IMR-90 (cell line): ENCODE data around the gene ZMYM4. TPM values are rescaled to one million over a fixed set of nuclear protein-coding genes. Genes with fewer than 3 reads are reported as not detected.

ENCODE experiments used
- ATAC-seq: fragments of 200-7000 bp; cut with Tn5 transposase; 2 replicates; pipeline ENCODE4 v1.9.1; 2020; ENCODE audit warnings: low read depth, mild to moderate bottlenecking, moderate library complexity
- BruUV-seq: library from RNA; stranded (reverse); fragments of 400-500 nt; replicated peaks from 2 replicates; lab custom pipeline; 2021; lab: Mats Ljungman, UMichigan
- CTCF ChIA-PET: fragments of 300-600 bp; formaldehyde crosslinking; extraction: SDS; loops from one replicate; lab custom pipeline; 2021; ENCODE audit warnings: antibody characterized with exemption; lab: Yijun Ruan, JAX
- POLR2A ChIA-PET: fragments of 300-600 bp; sonication (Branson Sonifier 250); formaldehyde crosslinking; loops from one replicate; lab custom pipeline; 2022; ENCODE audit warnings: antibody characterized with exemption; ENCODE audit not compliant: unreplicated experiment; lab: Charles Lee
- DNase-seq: peaks from one replicate; pipeline ENCODE4 v3.0.0; 2013
- H2AFZ ChIP-seq: replicated peaks from 2 replicates; pipeline ENCODE3; 2013; ENCODE audit warnings: low read length, mild to moderate bottlenecking; ENCODE audit not compliant: poor library complexity
- H2AK5ac ChIP-seq: 2 replicates; pipeline ENCODE4 v1.6.1; 2013; ENCODE audit warnings: low read depth, low read length, inconsistent platforms
- H2AK9ac ChIP-seq: replicated peaks from 2 replicates; pipeline ENCODE3; 2013; ENCODE audit warnings: mild to moderate bottlenecking, low read depth, low read length, moderate library complexity; ENCODE audit not compliant: poor library complexity
- H2BK120ac ChIP-seq: 2 replicates; pipeline ENCODE4 v1.6.1; 2013; ENCODE audit warnings: low read depth, low read length, inconsistent platforms
- H2BK15ac ChIP-seq: 3 replicates; pipeline ENCODE4 v1.6.1; 2013; ENCODE audit warnings: low read depth, low read length, inconsistent platforms
- H2BK20ac ChIP-seq: 2 replicates; pipeline ENCODE4 v1.6.1; 2013; ENCODE audit warnings: low read depth, mild to moderate bottlenecking, inconsistent platforms, low read length, moderate library complexity
- H2BK5ac ChIP-seq: 2 replicates; pipeline ENCODE4 v1.6.1; 2013; ENCODE audit warnings: mild to moderate bottlenecking, low read depth, low read length, inconsistent platforms; ENCODE audit not compliant: poor library complexity, severe bottlenecking
- H3K14ac ChIP-seq: replicated peaks from 2 replicates; pipeline ENCODE4 v1.6.1; 2013; ENCODE audit warnings: low read depth, low read length, inconsistent platforms
- H3K18ac ChIP-seq: 2 replicates; pipeline ENCODE4 v1.6.1; 2013; ENCODE audit warnings: low read depth, low read length, control low read depth
- H3K23ac ChIP-seq: 2 replicates; pipeline ENCODE4 v1.6.1; 2013; ENCODE audit warnings: low read depth, low read length, inconsistent platforms
- H3K27ac ChIP-seq: 2 replicates; pipeline ENCODE4 v1.5.1; 2013; ENCODE audit warnings: mild to moderate bottlenecking, control low read depth, low read length; ENCODE audit not compliant: insufficient read depth
- H3K27me3 ChIP-seq: 2 replicates; pipeline ENCODE4 v1.6.1; 2013; ENCODE audit warnings: low read length; ENCODE audit not compliant: control insufficient read depth, insufficient read depth
- H3K36me3 ChIP-seq: 2 replicates; pipeline ENCODE4 v1.6.1; 2013; ENCODE audit warnings: low read length, mixed read lengths; ENCODE audit not compliant: control insufficient read depth, insufficient read depth
- H3K4ac ChIP-seq: 2 replicates; pipeline ENCODE4 v1.6.1; 2013; ENCODE audit warnings: low read depth, low read length, inconsistent platforms
- H3K4me1 ChIP-seq: 2 replicates; pipeline ENCODE4 v1.6.1; 2013; ENCODE audit warnings: low read length, mixed read lengths; ENCODE audit not compliant: control insufficient read depth, insufficient read depth
- H3K4me2 ChIP-seq: 2 replicates; pipeline ENCODE4 v1.6.1; 2013; ENCODE audit warnings: low read depth, mild to moderate bottlenecking, control low read depth, low read length, moderate library complexity
- H3K4me3 ChIP-seq: 2 replicates; pipeline ENCODE4 v1.5.1; 2013; ENCODE audit warnings: low read depth, mild to moderate bottlenecking, control low read depth, low read length, moderate library complexity; ENCODE audit not compliant: insufficient read depth
- H3K56ac ChIP-seq: 2 replicates; pipeline ENCODE4 v1.6.1; 2013; ENCODE audit warnings: low read length, inconsistent platforms; ENCODE audit not compliant: insufficient read depth; ENCODE audit errors: extremely low read depth
- H3K79me1 ChIP-seq, 2 experiments: 2 replicates each; pipeline ENCODE4 v1.6.1; 2013; ENCODE audit warnings: low read length in 2 of 2, inconsistent platforms in 1 of 2, low read depth in 1 of 2
- H3K9ac ChIP-seq: 2 replicates; pipeline ENCODE4 v1.6.1; 2013; ENCODE audit warnings: low read depth, low read length, control low read depth
- H3K9me1 ChIP-seq: 2 replicates; pipeline ENCODE4 v1.6.1; 2013; ENCODE audit warnings: low read length, inconsistent platforms; ENCODE audit not compliant: insufficient read depth
- H3K9me3 ChIP-seq: 2 replicates; pipeline ENCODE4 v1.6.1; 2013; ENCODE audit warnings: low read length; ENCODE audit not compliant: control insufficient read depth, insufficient read depth
- H4K20me1 ChIP-seq: 2 replicates; pipeline ENCODE4 v1.6.1; 2013; ENCODE audit warnings: low read length, inconsistent platforms; ENCODE audit not compliant: insufficient read depth
- H4K5ac ChIP-seq: 2 replicates; pipeline ENCODE4 v1.6.1; 2013; ENCODE audit warnings: mild to moderate bottlenecking, low read depth, low read length, control low read depth
- H4K8ac ChIP-seq, 2 experiments: 2 replicates each; pipeline ENCODE4 v1.6.1; 2013; ENCODE audit warnings: low read depth in 2 of 2, low read length in 2 of 2, control low read depth in 1 of 2, inconsistent platforms in 1 of 2
- H4K91ac ChIP-seq: 2 replicates; pipeline ENCODE4 v1.6.1; 2013; ENCODE audit warnings: low read depth, low read length, inconsistent platforms; ENCODE audit not compliant: insufficient read depth
- CHD1 ChIP-seq: IDR thresholded peaks from 2 replicates; pipeline ENCODE4 v1.6.1; 2012; ENCODE audit warnings: low read depth, low read length, improper control_type of control experiment
- FOS ChIP-seq: fragments of 150-350 bp; IDR thresholded peaks from 2 replicates; pipeline ENCODE4 v1.6.1; 2016; ENCODE audit warnings: low read depth, low read length
- MXI1 ChIP-seq: IDR thresholded peaks from 2 replicates; pipeline ENCODE4 v1.6.1; 2012; ENCODE audit warnings: low read depth, mild to moderate bottlenecking, low read length, moderate library complexity, borderline replicate concordance
- POLR2A ChIP-seq: IDR thresholded peaks from 2 replicates; pipeline ENCODE4 v1.6.1; 2012; ENCODE audit warnings: mild to moderate bottlenecking, low read depth, low read length
- RCOR1 ChIP-seq: IDR thresholded peaks from 2 replicates; pipeline ENCODE4 v1.6.1; 2012; ENCODE audit warnings: mild to moderate bottlenecking, low read length, improper control_type of control experiment; ENCODE audit not compliant: insufficient replicate concordance
- RFX5 ChIP-seq: IDR thresholded peaks from 2 replicates; pipeline ENCODE4 v1.8.0; 2012; ENCODE audit warnings: low read depth, mild to moderate bottlenecking, low read length, moderate library complexity
- USF2 ChIP-seq: fragments of 150-350 bp; IDR thresholded peaks from 2 replicates; pipeline ENCODE4 v1.6.1; 2017; ENCODE audit warnings: mild to moderate bottlenecking, antibody characterized with exemption, low read length, low read depth
- WGBS, 2 experiments: methylation state at CpG; one replicate each; pipeline versions ENCODE4 v1.1.5 to v1.1.7; 2013; ENCODE audit warnings: missing lambda C conversion rate in 2 of 2; ENCODE audit not compliant: insufficient read length in 1 of 2; ENCODE audit errors: extremely low coverage in 2 of 2; 5-methylcytosine and 5-hydroxymethylcytosine counted together
- dilution Hi-C: fragments of 300-500 bp; cut with HindIII; formaldehyde crosslinking; loops from one replicate; pipeline ENCODE4 v1.14.3; 2018; ENCODE audit warnings: low sequenced_read_pairs; ENCODE audit not compliant: unreplicated experiment
- in situ Hi-C: fragments of 300-500 bp; cut with MboI; formaldehyde crosslinking; loops from 3 replicates; pipeline ENCODE4 v1.14.3; 2019; ENCODE audit warnings: low sequenced_read_pairs, inconsistent platforms, mixed read lengths
- intact Hi-C: fragments of 100-400 bp; cut with micrococcal nuclease; formaldehyde crosslinking; loops from 2 replicates; pipeline ENCODE4 v1.10.0; 2022
- polyA plus RNA-seq, 3 experiments: library from polyadenylated mRNA; depleted of rRNA; stranded (reverse); fragments of >200 nt; gene quantifications; 2 replicates each; pipeline ENCODE4 v1.2.3, GENCODE V29; 2012; ENCODE audit warnings: low replicate concordance in 1 of 3
- total RNA-seq: library from RNA; depleted of rRNA; stranded (reverse); fragments of >200 nt; gene quantifications from 2 replicates; pipeline ENCODE4 v1.2.3, GENCODE V29; 2012

The ZMYM4 gene
- total and polyA plus RNA-seq, 2 of the 4 experiments (the other 2 are of a cell fraction) = 14.7 to 53.8 TPM

DNA sequence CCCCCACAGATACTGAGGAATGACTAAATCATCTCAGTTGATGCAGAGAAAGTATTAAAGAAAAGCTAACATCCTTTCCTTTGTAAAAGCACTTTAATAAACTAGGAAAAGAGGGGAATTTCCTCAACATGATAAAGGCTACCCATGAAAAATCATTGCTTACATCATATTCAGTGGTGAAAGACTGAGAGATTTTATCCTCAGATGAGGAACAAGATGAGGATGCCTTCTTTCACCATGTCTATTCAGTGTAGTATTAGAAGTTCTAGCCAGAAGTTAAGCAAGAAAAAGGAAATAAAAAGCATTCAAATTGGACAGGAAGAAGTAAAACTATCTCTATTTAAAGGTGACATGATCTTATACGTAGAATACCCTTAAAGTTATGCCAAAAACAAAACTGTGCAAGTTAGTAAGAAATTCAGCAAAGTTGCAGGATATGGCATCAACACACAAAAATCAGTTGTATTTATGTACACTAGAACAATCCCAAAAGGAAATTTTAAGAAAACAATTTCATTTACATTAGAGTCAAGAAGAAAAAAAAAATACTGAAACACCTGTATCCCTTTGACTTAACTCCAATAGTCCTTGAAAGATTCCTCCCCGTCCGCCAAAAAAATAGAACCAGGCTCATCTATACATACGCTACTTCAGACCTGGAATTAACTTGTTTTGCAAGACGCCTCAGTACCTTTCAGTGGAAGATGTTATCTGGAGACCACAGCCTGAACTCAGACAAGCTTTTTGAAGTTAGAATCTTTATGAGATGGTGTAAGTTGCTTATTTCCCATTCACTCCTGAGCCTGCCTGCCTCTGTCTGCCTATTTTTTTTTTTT, 17.5 kb downstream of the ZMYM4 start:
- TF ChIP-seq RCOR1 = no peak
- TF ChIP-seq CHD1 = no peak
- TF ChIP-seq MXI1 = no peak
- TF ChIP-seq FOS = no peak
- TF ChIP-seq USF2 = no peak
- TF ChIP-seq POLR2A = no peak
- no peak for TF ChIP-seq RFX5
- Histone ChIP-seq H2AK9ac (no peak overlapping the region), H4K91ac (no peak overlapping the region), H3K79me1 (peaks cover 32 to 58% of the 10 kb centered on the region in 2 experiments), H2BK5ac (no peak overlapping the region), H2AFZ (no peak overlapping the region), H3K4me1 (peaks cover 7% of the 10 kb centered on the region), H3K27ac (no peak overlapping the region), H4K8ac (no peak overlapping the region), H4K20me1 (peaks cover 44% of the 10 kb centered on the region; the same call in 1 of the 2 replicates), H3K14ac (no peak overlapping the region), H3K4me2 (no peak overlapping the region), H4K5ac (no peak overlapping the region), H3K27me3 (no peaks in the 10 kb centered on the region), H3K18ac (no peak overlapping the region), H2AK5ac (no peak overlapping the region), H3K9me3 (peaks cover 4% of the 10 kb centered on the region; the same call in 1 of the 2 replicates), H3K9me1 (0 out of 2 replicates have a peak, but pooled peaks cover 4% of the 10 kb centered on the region), H2BK20ac (no peak overlapping the region), H2BK120ac (no peak overlapping the region), H3K56ac (no peak overlapping the region), H3K4me3 (no peak overlapping the region), H3K23ac (no peak overlapping the region), H2BK15ac (no peak overlapping the region), H3K4ac (no peak overlapping the region), H3K9ac (no peak overlapping the region), H3K36me3 (peaks cover 9% of the 10 kb centered on the region)
- BruUV-seq = no TSS peak
- CTCF ChIA-PET = no interaction called here
- intact Hi-C loops (loop anchor here (5.0 kb wide), 1 partner anchor 64 kb away; no protein-coding TSS in a partner anchor), in situ Hi-C loops (no loop called here), dilution Hi-C loops (no loop called here)
- POLR2A ChIA-PET = interaction anchor here (0.6 kb wide), 1 partner anchor 29 kb away, joined by 9 read pairs; no protein-coding TSS in a partner anchor
- ATAC-seq (no peak), DNase-seq (no peak)
- no CpG with 5 or more reads among the region's 5 CpGs for WGBS, 2 experiments
